RWPE2 (cell line): Measurements from ENCODE around the gene CCN6.

Source experiments
- ATAC-seq: fragments of 200-7000 bp; cut with Tn5 transposase; 3 replicates; pipeline ENCODE4 v1.9.1; 2021; ENCODE audit warnings: low read depth
- DNase-seq: peaks from one replicate; pipeline ENCODE4 v3.0.0-alpha.2; 2020; ENCODE audit warnings: low spot score
- H3K27ac ChIP-seq: fragments of 450-650 bp; 2 replicates; pipeline ENCODE4 v1.5.1; 2017; ENCODE audit warnings: mild to moderate bottlenecking; ENCODE audit not compliant: poor library complexity, severe bottlenecking
- H3K27me3 ChIP-seq: fragments of 250-450 bp; sonication (Bioruptor Pico); 2 replicates; pipeline ENCODE4 v1.5.1; 2021; ENCODE audit warnings: mild to moderate bottlenecking, moderate library complexity; ENCODE audit not compliant: insufficient read depth, poor library complexity, severe bottlenecking
- H3K36me3 ChIP-seq: fragments of 250-450 bp; sonication (Bioruptor Pico); 2 replicates; pipeline ENCODE4 v1.5.1; 2020; ENCODE audit warnings: low read depth, mild to moderate bottlenecking, moderate library complexity
- H3K4me1 ChIP-seq: fragments of 250-450 bp; sonication (Bioruptor Pico); 2 replicates; pipeline ENCODE4 v1.5.1; 2021; ENCODE audit warnings: mild to moderate bottlenecking, moderate library complexity; ENCODE audit not compliant: insufficient read depth, poor library complexity, severe bottlenecking
- H3K4me3 ChIP-seq: fragments of 250-450 bp; sonication (Bioruptor Pico); 2 replicates; pipeline ENCODE4 v1.5.1; 2021; ENCODE audit warnings: mild to moderate bottlenecking, moderate library complexity; ENCODE audit not compliant: severe bottlenecking
- H3K9me3 ChIP-seq: fragments of 250-450 bp; sonication (Bioruptor Pico); 2 replicates; pipeline ENCODE4 v1.5.1; 2021; ENCODE audit warnings: mild to moderate bottlenecking, moderate library complexity; ENCODE audit not compliant: severe bottlenecking
- CTCF ChIP-seq: fragments of 450-650 bp; IDR thresholded peaks from one replicate; pipeline ENCODE4 v1.5.1; 2017; ENCODE audit warnings: mild to moderate bottlenecking, moderate library complexity; ENCODE audit not compliant: poor library complexity, severe bottlenecking

The CCN6 gene

GRCh38 chr6:112058243-112059032, 4.5 kb downstream of the CCN6 start:
- Histone ChIP-seq H3K9me3 (no peaks in the 10 kb centered on the region), H3K27me3 (no peaks in the 10 kb centered on the region), H3K4me3 (no peak overlapping the region), H3K27ac (no peak overlapping the region), H3K36me3 (no peaks in the 10 kb centered on the region), H3K4me1 (no peaks in the 10 kb centered on the region)
- ATAC-seq (no peak), DNase-seq (no peak)
- no peak for TF ChIP-seq CTCF

GRCh38 chr6:112061605-112062004, 7.7 kb downstream of the CCN6 start:
- TF ChIP-seq CTCF = no peak
- no peak for DNase-seq

GRCh38 chr6:112062966-112063365, 9.1 kb downstream of the CCN6 start:
- Histone ChIP-seq H3K9me3 (no peaks in the 10 kb centered on the region), H3K27me3 (no peaks in the 10 kb centered on the region), H3K4me3 (no peak overlapping the region), H3K4me1 (no peaks in the 10 kb centered on the region), H3K27ac (no peak overlapping the region), H3K36me3 (no peaks in the 10 kb centered on the region)
- no peak for DNase-seq
- TF ChIP-seq CTCF = no peak
- ATAC-seq = no peak

More at GRCh38 chr6:112061605-112062004, 7.7 kb downstream of the CCN6 start:
- no peaks in the 10 kb centered on the region for H3K27me3 ChIP-seq
- H3K4me1 ChIP-seq = no peaks in the 10 kb centered on the region
- ATAC-seq = no peak
- no peaks in the 10 kb centered on the region for H3K9me3 ChIP-seq
- no peak overlapping the region for H3K27ac ChIP-seq
- no peak overlapping the region for H3K4me3 ChIP-seq
- H3K36me3 ChIP-seq = no peaks in the 10 kb centered on the region

- DNase-seq = no peak
- no peak overlapping the region for H3K4me3 ChIP-seq
- H3K27ac ChIP-seq = no peak overlapping the region
- no peak for ATAC-seq
- no peaks in the 10 kb centered on the region for H3K4me1 ChIP-seq
- H3K36me3 ChIP-seq = peaks cover 11% of the 10 kb centered on the region
- no peaks in the 10 kb centered on the region for H3K9me3 ChIP-seq
- no peak for TF ChIP-seq CTCF
- no peaks in the 10 kb centered on the region for H3K27me3 ChIP-seq
Observed at GRCh38 chr6:112065426-112065986, 11.6 kb downstream of the CCN6 start.

GRCh38 chr6:112066606-112067005, 12.7 kb downstream of the CCN6 start:
- ATAC-seq = no peak
- Histone ChIP-seq H3K36me3 (peaks cover 22% of the 10 kb centered on the region), H3K4me3 (no peak overlapping the region), H3K4me1 (no peaks in the 10 kb centered on the region), H3K9me3 (no peaks in the 10 kb centered on the region), H3K27ac (no peak overlapping the region), H3K27me3 (no peaks in the 10 kb centered on the region)
- DNase-seq = no peak
- TF ChIP-seq CTCF = no peak
